GM18498 (cell line): Measurements from ENCODE around the gene KIF13A.
"Not testable (repeated sequence)": the region's sequence is repeated elsewhere in the genome, so short reads cannot be mapped to it uniquely, and the experiment has no call there.

Experiments used
- ATAC-seq: cut with Tn5 transposase; IDR thresholded peaks from one replicate; pipeline ENCODE4 v1.9.1; 2021; ENCODE audit warnings: mild to moderate bottlenecking, moderate library complexity; ENCODE audit not compliant: unreplicated experiment

KIF13A gene

DNA sequence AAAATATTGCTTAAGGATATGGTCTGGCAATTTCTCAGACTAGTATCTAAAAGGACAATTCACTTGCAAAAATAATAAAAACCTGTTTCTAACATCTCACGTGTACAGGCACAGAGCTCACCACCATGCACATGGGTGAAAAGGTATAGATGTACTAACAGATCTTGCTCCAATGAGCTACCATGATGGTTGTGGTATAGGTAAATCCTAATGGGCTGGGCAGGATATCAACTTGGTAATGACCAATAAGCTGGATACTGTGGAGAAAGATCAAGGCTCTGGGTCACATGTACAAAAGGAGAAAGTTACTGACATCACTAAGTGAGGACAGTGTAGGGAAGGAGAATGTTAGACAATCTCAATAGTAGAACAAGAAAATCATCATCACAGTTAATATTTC lies 169.7 kb downstream of the KIF13A start:
- ATAC-seq: no peak

DNA sequence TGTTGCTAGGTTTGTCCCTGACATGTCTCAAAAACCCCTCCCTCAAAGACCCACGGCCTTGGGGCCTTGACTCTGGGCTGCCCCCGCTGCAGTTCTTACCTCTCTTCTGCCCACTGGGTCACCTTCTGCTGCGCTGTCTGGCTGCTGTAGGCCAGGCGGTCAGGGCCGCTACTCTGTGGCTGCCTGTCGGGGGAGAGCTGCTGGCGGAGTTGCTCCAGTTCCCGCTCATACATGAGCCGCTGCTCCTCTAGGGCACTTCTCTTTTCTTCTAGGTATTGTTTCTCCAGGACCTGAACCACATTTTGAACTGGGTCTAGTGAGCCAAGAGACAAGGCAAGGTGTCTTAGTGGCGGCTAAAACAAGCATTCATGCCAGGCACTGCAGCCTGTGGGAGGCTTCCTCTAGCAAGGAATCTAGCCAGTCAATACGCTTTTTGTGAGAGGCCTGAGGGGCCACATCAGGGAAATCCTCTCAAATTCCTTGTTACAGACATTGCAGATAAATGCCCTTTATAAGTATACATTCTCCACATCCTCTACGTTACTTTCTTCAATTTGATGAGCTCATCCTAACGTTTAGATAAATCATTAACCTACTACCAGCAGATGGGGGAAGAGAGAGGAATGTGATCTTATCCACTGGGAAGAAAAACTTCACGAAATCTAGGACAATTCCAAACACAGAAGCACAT lies 170.4 kb downstream of the KIF13A start:
- no peak for ATAC-seq

DNA sequence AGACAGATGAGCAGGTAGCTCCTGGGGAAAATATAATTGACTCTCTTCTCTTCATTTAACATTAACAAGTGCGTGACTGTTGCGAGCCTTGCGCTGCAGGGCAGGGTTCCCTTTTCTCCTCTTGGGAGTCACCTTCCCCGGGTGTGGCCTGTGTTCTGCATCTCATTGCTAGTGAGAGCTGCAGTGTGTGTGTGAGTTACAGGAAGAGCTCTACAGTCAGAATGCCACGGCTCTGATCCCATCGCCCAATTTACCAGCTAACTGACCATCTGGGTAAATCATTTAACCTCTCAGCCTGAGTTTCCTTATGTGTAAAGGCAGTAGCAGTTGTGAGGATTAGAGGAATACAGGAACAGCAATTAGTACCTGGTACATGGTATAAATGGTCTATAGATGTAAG lies 173.9 kb downstream of the KIF13A start:
- no peak for ATAC-seq

DNA sequence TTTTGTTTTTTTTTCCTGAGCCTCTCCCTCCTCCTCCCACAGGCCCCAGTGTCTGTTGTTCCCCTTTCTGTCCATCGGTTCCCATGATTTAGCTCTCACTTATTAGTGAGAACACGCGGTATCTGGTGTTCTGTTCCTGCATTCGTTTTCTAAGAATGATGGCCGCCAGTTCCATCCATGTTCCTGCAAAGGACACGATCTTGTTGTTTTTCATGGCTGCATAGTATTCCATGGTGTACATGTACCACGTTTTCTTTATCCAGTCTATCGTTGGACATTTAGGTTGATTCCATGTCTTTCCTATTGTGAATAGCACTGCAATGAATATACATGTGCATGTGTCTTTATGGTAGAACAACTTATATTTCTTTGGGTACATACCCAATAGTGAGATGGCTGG lies 175.1 kb downstream of the KIF13A start:
- no peak for ATAC-seq

DNA sequence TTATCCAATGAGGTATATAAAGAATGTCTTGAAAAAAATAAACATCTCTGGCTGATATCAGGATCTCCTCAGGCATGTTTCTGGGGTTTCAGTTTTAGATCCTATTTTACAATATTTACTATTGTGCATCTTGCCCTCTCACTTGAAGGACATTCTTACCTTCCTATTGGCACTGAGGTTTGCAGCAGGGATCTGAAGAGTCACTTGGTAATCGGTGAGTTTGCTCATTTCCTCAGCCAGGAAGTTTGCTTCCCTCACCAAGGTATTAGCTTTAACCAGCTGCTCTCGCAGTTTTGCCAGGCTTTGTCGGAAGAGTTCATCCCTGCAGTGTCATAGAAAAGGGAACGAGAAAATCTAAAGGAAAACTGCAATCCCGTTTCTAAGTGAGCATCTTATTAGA lies 178.8 kb downstream of the KIF13A start:
- no peak for ATAC-seq

DNA sequence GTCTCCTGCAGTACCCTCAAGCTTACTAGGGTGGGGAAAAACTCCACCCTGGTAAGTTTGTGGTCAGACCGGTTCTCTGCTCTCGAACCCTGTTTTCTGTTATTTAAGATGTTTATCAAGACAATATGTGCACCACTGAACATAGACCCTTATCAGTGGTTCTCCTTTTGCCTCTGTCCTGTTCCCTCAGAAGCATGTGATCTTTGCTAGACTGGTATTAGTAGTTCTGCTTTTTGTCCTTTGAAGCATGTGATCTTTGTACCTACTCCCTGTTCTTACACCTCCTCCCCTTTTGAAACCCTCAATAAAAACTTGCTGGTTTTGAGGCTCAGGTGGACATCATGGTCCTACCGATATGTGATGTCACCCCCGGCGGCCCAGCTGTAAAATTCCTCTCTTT lies 180.0 kb downstream of the KIF13A start:
- not testable (repeated sequence) for ATAC-seq

DNA sequence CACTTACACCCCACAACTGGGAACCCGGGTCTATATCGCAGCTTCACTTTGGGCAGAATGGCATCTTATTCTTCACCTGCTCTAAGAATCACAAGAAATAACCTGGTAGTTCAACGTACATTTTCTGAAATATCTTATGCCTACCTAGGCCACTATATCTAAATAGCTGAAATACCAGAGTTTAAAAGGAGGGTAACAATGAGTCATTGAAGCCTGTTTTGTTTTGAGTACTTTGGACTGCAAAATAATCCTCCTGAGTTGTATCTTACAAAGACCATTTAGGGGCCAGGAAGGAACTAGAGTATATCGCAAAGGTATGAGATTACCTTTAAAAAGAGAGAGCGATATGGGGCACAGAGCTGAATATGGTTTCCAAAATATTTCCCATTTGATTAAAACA lies 184.0 kb downstream of the KIF13A start:
- ATAC-seq: no peak

DNA sequence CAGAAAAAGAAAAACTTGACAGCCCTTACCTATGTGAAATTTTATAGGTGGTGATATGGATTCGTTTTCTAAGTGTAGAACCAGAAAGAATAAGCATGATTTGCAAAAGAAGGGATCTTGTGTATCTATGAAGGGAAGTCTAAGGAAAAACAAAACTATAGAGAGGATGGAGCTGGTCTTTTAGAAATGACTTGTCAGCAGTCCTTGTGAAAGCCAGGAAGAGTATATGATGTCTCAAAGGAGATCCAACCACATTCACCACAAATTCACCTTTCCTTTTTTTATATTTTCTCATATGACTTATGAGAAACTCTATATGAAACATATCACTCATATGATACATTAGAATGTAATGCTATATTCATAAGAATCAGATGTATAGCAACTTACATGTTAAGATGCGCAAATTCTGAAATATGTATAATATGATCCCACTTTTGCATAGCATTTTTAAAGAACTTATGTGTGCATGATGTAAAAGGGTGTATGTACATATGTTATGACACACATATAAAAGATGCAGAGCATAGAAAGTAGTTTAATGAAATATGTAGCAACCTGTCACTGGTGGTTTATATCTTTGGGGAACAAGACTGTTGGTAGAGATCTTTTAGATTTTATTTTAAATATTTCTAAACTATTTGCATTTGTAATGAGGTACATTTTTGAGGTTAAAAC lies 188.8 kb downstream of the KIF13A start:
- ATAC-seq: no peak

DNA sequence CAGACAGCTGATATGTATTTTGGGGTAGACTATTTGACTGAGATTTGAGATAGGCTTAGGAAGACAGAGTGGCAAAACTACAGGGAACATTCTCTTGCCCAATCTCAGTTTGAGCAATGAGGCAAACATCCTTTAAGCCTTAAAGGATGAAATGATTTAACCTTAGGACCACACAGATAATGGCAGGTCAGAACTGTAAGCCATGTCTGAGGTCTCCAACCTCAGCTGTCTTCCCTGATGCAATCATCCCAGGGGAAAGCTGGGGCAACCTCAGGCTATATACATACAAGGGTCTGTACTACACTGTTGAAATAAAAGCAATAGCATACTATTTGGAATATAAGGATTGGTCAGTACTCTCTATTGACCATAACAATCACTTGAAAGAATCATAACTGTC lies 196.9 kb downstream of the KIF13A start:
- ATAC-seq: no peak

DNA sequence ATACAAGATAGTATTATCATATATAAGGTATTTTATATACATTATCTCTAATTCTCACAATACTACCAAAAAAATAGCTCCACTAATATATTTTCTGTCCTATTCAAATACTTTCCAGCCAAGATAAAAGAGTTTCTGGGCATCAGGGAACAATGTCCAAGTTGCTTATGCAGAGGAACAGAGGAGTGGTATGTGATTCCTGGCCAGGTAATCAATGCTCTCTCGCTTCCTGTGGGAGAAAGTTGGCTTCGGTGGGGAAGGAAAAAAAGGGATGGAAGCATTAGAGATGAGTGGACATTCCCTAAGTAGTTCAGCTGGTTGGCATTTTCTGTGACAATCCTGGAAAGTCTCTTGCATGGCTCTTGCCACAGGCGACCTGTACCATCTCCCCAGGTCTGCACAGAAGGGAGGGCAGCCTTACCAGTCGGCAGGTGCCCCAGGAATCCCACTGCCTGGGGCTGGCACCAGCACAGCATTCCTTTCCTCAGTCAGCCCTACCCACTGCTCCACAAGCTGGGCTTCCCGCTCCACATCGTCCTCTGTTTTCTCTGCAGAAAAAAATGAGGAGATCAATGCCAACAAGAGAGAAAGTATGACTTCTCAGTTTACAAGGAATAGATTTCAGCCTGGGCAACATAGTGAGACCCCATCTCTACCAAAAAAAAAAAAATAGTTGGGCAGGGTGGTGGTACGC lies 202.2 kb downstream of the KIF13A start:
- no peak for ATAC-seq

DNA sequence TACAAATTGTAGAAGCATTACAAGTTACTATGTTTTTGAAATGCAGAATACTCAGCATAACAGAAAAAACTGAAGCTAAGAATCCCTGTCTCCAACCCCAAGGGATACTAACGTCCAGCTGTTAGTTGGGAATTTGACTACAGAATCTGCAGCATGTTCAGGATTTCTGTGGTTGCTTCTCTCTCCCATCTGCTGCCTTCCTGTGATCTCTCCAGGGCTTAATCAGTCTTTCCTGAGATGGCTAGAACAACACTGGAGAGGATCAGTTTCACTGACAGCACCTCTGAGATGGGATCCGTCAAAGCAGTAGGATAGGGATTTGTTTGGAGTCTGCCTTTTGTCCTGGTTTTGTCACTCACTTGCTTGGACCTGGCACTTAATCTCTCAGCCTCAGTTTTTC lies 207.4 kb downstream of the KIF13A start:
- no peak for ATAC-seq

DNA sequence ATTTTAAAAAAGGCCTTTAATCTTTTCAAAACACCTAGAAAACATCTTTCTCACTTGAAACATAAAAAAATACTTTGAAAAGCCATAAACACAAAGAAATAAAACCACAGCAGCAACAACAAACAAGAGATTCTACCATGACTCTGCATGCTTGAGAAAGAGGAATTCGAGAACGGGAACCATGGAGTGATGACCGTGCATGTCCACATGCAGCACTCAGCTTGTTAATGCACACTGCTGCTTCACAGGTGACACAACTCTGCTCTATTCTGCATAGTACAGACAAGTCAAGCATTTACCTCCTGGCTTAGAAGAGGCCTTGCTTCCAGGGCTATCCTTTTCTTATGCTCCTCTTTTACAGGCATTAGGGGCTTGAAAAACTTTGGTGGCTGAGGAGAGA lies 215.8 kb downstream of the KIF13A start:
- no peak for ATAC-seq

DNA sequence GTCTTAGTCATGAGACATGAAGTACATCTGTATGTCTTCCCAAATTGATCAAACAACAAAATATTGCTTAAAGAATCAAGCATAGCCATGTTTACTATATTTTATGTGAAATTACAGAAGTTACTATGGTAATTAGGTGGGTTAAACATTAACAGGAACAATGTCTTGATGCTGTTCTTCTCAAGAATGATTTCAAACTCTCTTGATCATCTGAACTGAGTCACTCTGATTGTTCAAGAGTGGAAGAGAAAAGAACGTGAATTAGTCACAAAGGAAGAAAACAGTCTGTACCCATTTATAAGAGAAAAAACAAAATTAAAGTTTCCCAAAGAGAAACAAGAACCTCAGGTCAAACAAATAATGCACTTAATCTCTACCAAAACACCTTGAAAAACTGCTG lies 218.6 kb downstream of the KIF13A start:
- ATAC-seq: no peak

DNA sequence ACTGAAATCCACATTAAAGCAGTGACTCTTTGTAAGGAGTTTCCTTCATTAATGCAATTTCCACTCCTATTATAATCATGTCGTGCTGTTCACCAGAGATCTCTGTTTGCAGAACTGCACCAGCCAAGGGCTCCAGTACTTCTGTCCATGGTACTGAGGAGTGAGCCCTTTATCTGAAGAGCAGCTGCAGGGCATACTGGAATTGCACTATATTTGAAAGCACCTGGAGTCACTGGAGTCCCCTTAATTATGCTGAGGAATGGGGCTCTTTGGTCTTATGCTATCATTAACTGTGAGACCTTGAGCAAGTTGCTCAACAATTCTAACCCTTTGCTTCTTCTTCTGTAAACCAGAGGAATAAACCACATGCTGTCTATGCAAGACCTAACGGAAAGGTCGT lies 219.0 kb downstream of the KIF13A start:
- ATAC-seq: no peak

DNA sequence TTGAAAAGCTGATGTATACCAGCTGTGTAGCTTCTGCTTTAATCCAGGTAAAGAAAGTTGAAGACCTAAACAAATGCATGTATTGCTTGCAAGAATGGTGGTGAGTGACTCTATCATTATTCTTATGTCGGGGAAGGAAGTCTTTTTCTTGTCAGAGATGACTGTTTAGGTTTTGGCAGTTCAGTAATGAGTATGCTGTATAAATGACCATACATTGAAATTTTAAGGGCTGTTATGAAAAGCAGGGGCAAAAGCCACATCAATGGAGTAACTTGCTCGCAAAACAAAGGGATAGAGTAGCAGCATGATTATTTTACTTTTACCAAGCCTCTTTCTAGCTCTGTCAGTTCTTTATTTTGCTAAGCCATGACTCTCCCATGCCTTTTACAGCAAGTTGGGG lies 224.8 kb downstream of the KIF13A start:
- ATAC-seq: no peak

DNA sequence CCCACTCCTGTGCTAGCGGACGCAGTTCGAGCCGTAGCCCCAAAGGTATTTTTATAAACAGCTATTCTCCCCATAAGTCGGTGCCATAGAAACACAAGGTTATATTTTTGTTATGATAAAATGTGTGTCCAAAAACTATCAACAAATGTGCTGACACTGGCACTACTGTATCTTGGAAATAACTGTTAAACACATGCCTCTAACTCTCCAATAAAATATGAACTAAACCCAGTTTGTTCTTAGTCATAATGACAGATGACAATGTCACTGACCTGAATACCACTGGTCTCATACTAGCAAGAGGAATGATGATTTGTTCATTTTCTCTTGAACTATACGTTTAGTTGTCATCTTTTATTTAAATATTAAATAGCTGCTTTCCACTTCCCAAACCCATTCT lies 229.3 kb downstream of the KIF13A start:
- ATAC-seq: no peak

DNA sequence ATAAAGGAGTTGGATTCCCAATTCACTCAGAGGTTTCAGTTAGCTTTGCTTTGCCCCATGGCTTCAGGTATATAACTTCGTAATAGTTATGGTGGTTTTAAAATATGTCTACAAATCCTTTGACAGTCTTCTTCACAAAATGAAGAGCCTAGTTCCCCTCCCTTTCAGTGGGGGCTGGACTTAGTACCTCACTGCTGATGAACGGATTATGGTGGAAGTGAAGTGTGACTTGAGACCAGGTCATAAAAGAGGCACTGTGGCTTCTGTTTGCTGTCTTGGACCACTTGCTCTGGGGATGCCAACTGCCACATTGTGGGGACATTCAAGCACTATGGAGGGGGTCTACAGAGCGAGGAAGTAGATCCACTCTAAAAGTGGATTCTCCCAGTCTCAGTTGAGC lies 233.2 kb downstream of the KIF13A start:
- ATAC-seq: no peak

DNA sequence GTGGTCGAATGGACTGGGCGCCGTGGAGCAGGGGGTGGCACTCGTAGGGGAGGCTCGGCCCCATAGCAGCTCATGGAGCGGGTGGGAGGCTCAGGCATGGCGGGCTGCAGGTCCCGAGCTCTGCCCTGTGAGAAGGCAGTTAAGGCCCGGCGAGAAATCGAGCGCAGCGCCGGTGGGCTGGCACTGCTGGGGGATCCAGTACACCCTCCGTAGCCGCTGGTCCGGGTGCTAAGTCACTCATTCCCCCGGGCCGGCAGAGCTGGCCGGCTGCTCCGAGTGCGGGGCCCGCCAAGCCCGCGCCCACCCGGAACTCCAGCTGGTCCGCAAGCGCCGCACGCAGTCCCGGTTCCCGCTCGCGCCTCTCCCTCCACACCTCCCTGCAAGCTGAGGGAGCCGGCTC lies 242.1 kb downstream of the KIF13A start:
- ATAC-seq: not testable (repeated sequence)

DNA sequence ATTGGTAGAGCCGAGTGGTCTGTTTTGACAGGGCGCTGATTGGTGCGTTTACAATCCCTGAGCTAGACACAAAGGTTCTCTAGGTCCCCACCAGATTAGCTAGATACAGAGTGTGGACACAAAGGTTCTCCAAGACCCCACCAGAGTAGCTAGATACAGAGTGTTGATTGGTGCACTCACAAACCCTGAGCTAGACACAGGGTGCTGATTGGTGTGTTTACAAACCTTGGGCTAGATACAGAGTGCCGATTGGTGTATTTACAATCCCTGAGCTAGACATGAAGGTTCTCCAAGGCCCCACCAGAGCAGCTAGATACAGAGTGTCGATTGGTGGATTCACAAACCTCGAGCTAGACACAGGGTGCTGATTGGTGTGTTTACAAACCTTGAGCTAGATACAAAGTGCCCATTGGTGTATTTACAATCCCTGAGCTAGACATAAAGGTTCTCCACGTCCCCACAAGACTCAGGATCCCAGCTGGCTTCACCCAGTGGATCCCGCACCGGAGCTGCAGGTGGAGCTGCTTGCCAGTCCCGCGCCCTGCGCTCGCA lies 242.6 kb downstream of the KIF13A start:
- ATAC-seq: not testable (repeated sequence)

DNA sequence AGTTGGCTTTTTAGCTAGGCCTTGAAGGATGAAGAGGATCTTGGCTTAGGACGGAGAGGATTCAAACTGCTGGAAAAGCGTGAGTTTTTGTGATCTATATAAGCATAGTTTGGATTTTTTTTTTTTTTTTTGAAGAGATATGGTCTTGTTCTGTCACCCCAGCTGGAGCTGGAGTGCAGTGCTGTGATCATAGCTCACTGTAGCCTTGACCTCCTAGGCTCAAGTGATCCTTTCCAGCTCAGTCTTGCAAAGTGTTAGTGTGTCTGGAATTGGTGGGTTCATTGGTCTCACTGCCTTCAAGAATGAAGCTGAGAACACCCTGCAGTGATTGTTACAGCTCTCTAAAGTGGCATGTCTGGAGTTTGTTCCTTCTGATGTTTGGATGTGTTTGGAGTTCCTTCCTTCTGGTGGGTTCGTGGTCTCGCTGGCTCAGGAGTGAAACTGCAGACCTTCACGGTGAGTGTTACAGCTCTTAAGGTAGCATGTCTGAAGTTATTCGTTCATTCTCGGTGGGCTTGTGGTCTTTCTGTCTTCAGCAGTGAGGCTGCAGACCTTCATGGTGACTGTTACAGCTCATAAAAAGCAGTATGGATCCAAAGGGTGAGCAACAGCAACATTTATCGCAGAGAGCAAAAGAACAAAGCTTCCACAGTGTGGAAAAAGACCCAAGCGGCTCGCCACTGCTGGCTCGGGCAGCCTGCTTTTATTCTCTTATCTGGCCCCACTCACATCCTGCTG lies 243.2 kb downstream of the KIF13A start:
- ATAC-seq: no peak

DNA sequence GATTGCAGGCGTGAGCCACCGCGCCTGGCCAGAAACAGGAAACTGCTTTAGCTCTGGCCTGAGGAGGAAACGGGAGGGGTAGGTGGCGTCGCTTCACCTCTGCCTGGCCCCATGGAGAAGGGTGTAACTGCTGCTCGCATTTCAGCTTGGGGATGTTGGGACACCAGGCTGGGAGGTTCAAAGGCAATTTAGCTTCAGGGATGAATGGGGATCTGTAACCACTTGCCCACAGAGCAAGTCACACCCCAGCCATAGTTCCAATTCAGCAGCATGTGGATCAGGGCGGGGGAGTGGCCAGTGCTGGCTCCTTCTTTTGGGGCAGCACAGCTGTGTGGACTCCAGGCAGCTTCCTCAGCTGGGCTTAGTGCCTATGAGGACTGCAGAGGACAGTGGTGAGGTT lies 245.9 kb downstream of the KIF13A start:
- ATAC-seq: no peak
